Cerebellar cortex (tissue), 1 donor: ENCODE measurements around the gene DGKE.
A peak's percentile ranks its signal among the peaks of the same experiment; 100 is the strongest.

Source experiments
- DNase-seq: peaks from one replicate; pipeline ENCODE4 v3.0.0-alpha.2; 2015; ENCODE audit warnings: low spot score

DGKE gene

DNA sequence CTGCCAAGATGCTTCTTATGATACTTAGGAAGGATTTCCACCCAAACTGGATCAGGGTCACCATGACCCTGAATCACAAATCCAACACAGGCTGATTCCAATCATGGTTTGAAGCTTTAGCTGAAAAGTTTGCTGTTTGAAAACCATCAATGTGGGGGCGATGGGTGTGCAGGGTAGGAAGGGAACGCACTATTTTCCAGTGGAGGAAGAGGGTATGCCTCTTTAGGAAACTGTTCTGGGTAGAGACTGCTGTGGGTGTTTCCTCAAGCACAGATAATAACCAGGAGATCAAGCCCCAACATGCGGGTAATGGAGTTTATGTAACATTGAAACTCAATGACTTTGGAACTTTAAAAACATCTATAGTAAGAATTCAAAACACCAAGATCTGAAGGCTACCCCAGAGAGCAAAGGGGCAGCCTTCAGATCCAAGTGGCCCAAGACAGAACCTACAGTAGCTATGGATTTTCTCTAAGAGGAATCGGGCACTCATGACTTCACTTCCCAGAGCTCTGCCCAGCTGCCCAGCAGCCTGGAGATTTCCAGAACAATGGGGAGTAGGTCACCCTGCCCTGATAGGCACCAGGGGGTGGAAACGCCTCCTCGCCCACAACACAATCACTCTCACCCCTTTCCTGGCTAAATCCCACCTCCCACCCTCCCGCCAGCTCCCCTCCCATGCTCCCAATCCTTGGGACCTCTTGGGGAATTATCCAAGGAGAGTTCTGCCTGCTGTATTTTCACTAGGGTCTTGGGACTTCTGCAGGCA is 57.1 kb downstream of the DGKE start:
- no peak for DNase-seq

DNA sequence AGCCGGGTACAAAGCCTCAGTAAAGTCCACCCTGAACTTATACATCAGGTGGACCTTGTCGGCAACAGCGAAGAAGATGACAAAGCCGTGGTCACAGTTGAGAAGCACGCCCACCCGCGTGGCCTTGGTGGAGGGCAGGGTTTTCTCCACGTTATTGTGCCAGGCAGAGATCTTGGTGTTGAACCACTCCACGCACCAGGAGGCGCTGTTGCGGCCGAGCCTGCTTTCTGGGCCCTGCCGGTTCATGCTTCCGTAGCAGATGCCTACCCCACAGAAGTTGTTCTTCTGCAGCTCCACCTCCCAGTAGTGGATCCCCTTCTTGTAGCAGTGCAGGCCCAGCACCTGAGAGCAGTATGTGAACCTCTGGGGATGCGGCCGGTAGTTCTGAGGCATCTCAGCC is 57.8 kb downstream of the DGKE start:
- DNase-seq: no peak

DNA sequence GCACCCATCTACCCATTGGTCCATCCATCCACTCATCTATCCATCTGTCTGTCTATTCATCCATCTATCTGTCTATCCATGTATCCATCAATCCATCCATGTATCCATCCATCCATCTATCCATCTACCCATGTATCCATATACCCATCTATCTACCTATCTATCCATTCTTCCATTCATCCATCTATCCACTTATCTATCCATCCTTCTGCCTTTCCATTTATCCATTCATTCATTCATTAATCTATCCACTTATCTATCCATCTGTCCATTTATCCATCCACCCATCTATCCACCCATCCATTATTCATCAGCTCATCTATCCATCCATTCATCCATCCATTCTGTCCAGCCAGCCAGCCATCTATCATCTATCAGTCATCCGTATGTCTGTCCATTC is 58.4 kb downstream of the DGKE start:
- DNase-seq: no peak

DNA sequence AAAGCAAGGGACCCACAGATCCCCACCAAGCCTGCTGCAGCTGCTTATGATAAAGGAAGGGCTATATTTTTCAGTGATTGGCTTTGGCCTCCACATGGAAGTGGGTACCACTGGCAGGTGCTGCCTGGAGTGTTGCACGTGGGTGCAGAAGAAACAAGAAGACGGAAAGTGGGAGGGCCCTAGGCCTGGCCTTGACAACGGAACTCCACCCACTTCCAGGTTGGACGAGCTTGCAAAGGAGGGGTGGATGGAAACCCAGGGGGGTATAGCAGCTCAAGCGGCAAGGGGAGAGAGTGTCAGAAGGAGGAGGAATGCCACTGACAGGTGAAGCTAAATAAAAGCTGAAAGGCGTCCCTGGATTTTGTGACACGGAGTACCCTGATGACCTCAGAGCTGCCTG is 59.6 kb downstream of the DGKE start:
- no peak for DNase-seq

DNA sequence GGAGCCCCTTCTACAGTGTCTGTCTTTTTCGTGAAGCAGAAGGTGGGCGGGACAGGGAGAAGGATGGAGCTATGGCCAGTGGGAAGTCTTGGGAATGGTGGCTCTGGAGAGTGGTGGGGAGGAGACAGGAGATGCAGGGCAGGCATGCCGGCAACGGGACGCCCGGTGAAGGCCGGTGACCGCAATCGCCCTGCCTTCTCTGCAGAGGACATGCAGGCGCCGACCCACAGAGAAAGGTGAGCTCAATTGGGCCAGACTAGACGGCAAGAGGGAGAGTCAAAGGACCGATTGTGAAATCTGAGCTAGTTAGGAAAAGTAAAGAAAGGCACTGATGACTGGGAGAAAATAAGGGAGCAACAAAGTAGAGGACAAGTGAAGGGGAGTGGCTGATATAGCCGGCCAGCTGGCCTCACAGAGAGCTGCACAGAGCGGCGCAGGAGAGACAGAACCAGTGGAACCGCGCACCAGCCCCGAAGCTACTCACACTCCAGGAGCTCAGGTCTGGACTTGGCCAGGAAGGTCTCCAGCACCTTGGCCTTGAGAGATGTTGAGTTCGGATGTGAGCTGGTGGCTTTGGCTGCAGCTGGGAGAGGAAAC is 61.0 kb downstream of the DGKE start:
- no peak for DNase-seq

DNA sequence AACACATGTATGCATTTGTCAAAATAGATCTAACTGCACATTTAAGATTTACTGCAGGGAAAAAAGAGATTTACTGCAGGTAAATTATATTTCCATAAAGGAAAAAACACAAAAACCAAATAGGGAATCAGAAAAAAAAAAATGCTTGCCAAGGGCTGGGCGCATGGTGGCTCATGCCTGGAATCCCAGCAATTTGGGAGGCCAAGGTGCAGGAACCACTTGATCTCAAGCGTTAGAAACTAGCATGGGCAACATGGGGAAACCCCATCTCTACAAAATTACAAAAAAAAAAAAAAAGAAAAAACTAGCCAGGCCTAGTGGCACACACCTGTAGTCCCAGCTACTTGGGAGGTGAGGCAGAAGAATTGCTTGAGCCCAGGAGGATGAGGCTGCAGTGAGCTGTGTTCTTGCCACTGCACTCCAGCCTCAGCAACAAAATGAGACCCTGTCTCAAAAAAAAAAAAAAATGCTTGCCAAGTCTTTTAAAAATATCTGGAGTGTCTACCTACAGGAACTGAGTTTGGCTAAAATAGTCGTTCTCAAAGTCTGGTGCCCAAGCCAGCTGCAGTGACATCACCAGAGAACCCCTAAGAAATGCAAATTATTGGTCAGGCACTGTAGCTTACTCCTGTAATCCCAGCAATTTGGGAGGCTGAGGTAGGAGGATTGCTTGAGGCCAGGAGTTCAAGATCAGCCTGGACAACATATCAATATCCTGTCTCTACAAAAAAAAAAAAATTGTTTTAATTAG is 62.4 kb downstream of the DGKE start:
- no peak for DNase-seq

DNA sequence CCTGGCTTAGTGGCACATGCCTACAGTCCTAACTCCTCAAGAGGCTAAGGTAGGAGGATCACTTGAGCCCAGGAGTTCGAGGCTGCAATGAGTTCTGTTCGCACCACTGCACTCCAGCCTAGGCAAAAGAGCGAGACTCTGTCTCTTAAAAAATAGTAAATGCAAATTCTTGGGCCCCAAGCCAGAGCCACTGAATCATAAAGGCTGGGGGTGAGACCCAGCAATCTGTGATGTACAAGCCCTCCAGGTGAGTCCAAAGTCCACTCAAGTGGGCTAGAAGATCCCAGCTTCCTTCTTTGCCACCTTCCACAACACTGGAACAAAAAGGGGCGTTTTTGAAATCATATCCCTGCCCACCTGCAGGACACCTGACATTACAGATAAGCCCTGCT is 63.0 kb downstream of the DGKE start:
- DNase-seq: no peak

DNA sequence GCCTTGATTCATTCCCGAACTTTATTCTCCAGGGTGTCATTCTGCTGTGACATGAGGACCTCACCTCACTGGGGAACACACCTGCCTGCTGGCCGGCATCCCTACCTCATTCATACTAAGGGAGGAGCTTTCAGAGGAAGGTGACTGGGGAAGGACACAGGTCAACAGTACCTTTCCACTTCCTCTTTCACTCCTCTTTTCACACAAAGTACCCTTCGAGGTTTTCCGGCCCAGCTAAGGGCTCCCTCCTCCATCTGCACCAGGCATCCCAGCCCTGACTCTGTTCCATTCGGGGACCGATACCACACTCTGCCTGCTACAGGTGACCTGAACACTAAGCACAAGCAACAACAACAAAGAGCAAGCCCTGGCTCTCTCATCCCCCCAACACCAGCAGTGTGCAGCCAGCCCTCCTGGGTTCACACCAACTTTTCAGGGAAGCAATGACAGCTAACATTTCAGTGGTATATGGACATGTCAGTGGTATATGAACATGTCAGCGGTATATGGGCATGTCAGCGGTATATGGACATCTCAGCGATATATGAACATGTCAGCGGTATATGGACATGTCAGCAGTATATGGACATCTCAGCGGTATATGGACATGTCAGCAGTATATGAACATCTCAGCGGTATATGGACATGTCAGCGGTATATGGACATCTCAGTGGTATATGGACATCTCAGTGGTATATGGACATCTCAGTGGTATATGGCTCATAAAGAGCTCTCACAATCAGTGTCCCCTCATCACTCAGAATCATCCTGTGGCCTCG is 63.9 kb downstream of the DGKE start:
- no peak for DNase-seq

DNA sequence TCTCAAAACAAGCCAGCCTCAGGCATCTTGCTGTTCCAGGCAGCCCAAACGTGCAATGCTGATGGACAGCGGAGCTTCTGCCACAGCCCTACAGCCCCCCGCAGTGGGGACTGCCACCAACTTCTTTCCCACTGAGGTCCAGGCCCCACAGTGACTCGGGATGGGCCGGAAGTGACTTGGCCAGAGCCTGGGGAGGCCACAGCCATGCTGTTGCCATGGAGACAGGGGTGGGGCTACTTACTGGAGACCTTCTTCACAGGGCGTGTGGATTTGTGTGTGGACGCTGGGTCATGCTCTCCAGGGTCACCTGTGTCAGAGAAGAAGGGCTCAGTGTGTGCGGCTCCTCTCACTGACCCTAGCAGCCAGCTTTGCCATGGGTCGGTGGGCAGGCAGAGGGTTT is 64.9 kb downstream of the DGKE start:
- no peak for DNase-seq

DNA sequence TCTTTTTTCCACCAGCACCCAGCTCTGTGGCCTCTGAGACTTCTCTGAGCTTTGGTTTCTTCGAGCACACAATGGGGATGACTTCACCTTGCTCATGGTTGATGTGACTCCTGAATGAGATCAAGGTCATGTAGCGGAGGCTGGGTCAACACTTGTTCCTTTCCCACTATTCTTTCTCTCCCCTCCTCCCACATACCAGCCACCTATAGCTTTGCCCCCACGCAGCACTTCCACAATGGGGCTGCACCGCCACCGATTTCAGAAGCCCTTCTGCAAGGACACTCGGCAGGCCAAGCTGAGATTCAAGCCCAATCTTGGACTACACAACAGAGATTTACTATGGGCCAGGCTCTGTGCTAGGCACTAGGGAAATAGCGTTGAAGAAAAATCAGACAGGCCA is 65.5 kb downstream of the DGKE start:
- no peak for DNase-seq

DNA sequence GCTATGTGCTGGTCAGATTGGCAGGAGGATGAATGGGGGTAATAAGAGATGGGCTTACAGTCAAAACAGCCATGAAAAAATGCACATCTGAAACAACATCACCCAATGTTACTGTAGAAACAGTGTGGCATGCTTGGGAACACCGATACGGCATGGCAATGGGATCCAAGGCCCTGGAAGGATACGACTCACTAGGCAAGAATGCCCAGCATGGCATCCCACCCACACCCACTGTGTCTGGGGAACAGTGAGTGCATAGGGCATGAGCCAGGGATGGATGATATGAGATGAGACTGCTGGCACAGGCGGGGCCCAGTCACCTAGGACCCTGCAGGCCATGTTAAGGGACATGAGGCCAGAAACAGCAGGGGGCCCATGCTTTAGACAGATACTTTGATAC is 68.4 kb downstream of the DGKE start:
- no peak for DNase-seq

DNA sequence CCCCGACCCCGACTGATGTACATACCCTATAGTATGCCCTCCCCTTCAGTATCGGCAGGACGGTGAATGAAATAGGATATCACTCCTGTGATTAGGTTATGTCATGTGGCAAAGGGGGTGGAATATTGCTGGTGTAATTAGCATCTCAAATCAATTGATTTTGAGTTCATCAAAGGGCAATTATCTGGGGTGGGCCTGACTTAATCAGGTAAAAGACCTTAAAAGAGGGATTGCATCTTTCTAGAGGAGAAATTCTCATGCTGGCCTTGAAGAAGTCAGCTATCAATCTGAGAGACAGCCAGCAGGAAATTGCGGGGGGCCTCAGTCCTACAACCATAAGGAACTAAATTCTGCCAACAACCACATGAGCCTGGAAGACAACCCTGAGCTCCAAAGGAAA is 69.6 kb downstream of the DGKE start:
- DNase-seq: no peak

DNA sequence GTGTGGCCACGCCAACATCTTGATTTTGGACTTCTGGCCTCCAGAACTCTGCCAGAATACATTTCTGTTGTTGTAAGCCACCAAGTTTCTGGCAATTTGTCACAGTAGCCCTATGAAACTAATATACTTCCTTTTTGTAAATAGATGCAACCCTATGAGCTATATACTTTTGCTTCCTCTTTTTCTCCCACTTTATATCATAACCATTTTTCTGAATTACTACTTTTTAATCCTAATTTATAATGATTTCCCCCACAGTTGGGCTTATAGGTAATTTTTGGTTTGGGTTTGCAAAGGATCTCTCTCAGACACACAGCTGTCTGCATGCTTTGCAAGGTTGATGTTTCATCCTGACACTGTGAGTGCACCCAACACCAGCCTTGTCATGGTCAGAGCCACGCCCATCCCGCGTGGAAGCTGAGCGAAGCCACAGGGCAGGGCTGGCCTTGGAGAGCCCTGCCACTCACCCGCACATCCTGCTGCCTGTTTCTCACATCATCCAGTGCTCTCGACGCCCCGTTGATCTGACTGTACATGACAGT is 74.1 kb downstream of the DGKE start:
- DNase-seq: no peak

DNA sequence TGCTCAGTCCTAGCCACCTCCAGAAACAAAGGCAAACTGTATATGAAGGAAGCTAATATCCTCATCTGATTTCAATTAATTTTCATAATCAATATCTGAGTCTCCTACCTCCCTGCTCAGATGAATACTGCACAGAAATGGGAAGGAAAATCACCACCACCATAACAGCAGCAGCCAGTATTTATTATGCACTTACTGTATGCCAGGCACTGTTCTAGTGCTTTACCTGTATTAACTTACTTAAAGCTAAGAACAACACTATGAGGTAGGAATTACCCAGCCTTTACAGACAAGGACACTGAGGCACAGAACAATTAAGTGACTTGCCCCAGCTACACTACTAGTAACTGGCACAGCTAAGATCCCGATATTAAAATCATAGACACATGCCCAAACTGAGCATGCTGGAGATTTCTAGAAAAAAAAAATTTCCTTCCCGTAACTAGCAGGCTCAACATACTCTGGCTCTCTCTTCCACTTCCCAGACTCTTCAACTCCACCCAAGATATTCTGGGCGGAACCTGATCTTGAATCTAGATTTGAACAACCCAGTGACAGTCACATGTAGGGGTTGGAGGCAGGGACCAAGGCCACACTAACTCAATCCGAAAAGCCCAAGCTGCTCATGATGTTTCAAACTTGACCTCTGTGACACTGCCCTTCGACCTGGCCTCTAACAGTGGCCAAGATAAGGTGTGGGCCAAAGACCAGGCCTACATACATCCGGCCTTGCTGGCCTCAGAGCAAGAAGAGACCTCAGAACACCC is 76.0 kb downstream of the DGKE start:
- no peak for DNase-seq

DNA sequence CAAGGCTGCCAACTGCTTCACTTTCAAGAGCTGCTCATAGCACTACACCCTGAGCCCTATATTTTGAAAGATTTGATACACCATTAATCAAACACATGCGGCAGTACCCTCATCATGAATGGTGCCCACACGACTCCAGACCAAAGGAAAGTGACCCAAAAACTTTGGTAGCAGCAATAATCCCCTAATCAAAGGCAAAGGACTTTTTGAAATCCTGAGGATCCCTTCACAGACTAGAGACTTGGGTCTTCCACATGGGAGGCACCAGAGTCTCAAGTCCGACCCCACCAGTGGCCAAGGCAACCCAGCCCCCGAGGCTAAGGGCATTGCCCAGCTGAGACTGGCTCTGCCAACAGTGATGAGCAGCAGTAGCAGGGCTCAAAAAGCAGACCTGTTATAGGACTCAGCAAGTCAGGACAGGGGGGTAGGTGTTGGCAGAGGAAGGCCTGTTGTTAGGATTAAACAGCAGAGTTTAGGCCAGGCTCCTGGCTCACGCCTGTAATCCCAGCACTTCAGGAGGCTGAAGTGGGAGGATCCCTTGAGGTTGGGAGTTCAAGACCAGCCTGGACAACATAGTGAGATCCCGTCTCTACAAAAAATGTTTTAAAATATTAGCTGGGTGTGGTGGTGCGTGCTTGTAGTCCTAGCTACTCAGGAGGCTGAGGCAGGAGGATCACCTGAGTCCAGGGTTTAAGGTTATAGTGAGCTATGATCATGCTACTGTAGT is 76.7 kb downstream of the DGKE start:
- DNase-seq: no peak

DNA sequence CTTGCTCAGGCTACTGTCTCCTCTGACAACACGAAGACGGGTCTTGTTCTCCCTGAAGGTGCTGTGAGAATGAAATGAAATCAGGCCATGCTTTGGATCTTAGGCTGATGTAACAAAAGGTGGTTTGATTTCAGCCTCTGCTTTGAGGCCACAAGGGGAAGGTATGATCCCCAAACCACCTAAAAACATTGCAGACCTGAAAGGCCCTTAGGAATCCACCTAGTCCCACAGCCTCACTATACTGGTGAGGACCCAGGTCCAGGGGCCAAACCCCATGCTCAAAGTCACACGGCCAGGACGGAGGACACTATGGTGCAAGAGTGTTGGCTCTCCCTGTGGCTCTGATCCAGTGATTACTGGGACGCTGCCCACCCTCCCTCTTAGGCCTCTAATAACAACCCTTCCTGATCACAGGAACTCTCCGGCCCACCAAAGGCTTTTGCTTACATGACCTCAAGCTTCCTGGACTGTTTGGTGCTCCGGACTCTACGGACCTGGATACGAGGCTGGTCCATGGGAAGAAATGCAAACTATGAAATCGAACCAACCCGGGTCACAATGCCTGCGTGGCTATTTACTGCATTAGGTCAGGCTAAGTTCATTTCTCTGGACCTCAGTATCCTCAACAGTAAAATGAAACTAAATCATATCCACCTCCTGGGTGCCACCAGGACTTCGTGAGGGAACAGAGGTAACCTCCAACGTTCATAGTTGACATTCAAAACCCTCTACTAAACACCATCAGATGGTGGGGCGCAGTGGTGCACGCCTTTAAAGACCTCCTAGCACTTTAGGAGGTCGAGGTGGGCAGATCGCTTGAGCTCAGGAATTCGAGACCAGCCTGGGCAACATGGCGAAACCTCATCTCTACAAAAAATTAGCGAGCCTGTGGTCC is 78.4 kb downstream of the DGKE start:
- DNase-seq: no peak

DNA sequence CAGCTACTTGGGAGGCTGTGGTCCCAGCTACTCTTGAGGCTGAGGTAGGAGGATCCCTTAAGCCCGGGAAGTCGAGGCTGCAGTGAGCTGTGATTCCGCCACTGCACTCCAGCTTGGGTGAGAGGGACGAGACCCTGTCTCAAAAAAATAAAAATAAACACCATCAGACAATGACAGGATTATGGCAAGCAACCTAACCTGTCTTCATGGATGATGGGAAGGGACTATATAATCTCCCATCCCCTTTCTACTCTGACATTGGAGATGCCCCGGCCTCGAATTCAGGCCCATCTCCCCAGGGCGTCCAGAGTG is 79.0 kb downstream of the DGKE start:
- no peak for DNase-seq

DNA sequence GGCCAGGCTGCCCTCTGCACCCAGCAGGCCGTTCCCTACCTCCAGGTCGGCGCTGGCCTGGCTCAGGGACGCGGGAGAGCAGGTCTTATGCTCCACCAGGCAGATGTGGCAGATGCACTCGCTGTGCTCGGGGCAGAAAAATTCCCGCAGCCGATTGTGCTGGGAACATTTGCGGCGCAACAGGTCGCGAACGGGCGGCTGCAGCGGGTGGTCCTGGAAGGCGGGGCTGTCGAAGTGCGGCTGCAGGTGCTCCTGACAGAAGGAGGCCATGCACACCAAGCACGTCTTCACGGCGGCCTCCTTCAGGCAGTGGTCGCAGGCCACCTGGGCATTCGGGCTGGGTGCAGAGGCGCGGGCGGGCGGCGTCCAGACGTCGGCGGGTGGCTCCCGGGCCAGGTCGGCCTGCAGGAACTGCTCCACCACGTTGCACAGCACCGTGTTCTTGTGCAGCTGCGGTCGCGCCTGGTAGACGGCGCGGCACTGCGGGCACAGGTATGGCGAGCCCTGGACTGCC is 79.5 kb downstream of the DGKE start:
- peak; percentile 22 for DNase-seq

DNA sequence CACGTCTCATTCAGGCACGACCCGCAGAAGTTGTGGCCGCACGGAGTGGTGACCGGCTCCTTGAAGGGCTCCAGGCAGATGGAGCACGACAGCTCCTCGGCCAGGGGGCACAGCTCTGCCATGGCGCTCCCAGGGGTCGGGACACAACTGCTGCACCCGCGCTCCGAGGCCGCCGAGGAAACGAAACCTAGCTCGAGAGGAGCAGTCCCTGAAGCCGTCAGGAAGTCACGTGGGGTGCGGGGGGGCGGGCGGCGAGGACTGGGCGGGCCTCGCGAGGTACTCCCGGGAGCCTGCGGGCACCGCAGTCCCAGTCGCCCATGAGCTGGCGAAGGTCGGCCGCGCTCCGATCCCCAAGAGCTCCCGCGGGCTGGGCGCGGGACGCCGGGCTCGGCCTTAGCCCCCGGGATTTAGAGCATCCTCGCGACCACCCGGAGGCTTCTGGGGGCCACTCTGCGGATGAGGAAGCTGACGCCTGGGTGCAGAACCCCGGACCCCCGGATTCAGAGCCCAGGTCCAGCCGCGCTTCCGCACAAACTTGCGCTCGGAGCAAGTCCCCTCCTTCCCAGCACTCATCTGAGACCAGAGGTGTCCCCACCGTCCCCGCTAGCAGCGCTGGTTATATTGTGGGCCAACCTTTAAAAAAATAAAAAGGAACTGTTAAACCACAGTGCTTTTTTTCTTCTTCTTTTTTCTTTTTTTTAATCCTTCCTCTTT is 80.1 kb downstream of the DGKE start, which contains the start of gene TRIM25:
TRIM25 (minus strand) TSS at position 183 of the 714 bp plus-strand sequence; CDS start at position 122, 61 bp downstream.
- DNase-seq: peak; percentile 84
